Skin epidermis (tissue), 12 donors: Measurements from ENCODE around the gene VPS50.

ENCODE experiments used
- H3K27ac ChIP-seq, 21 experiments: fragments of 200-600 bp; sonication (generic) in 11 of 21; one replicate each; pipeline ENCODE4 v1.5.0; 2020; ENCODE audit warnings: mild to moderate bottlenecking in 3 of 21, inconsistent platforms in 2 of 21, moderate library complexity in 2 of 21
- H3K4me3 ChIP-seq, 7 experiments: fragments of 200-600 bp; sonication (generic) in 2 of 7; one replicate each; pipeline ENCODE4 v1.5.0; 2020; ENCODE audit warnings: inconsistent platforms in 2 of 7, mild to moderate bottlenecking in 2 of 7, moderate library complexity in 1 of 7

The VPS50 gene

GRCh38 chr7:93378131-93378760, 146.1 kb downstream of the VPS50 start:
- no peak overlapping the region for H3K27ac ChIP-seq

DNA sequence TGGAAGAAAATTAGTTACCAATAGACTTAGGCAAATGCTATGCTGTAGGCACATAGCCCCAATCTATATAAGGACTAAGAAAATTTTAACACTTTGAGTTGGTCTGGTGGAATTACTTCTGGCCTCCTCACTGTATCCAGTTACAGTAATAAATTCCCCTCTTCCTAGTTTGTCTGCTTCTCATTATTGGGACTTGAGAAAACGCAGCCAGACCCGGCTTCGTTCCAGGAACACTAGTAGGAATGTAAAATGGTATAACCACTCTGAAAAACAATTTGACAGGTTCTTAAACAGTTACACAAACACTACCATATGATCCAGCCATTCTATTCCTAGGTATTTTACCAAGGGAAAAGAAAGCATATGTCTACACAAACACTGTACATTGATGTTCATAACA, 150.2 kb downstream of the VPS50 start:
- Histone ChIP-seq H3K27ac (no peak overlapping the region), H3K4me3 (no peak overlapping the region)

More at GRCh38 chr7:93378131-93378760, 146.1 kb downstream of the VPS50 start:
- H3K4me3 ChIP-seq, result no peak overlapping the region

GRCh38 chr7:93390660-93391059, 158.5 kb downstream of the VPS50 start:
- Histone ChIP-seq H3K4me3 (no peak overlapping the region), H3K27ac (no peak overlapping the region)

- Histone ChIP-seq H3K27ac (no peak overlapping the region), H3K4me3 (no peak overlapping the region)
These were observed 160.8 kb downstream of the VPS50 start for GRCh38 chr7:93392984-93393383.

DNA sequence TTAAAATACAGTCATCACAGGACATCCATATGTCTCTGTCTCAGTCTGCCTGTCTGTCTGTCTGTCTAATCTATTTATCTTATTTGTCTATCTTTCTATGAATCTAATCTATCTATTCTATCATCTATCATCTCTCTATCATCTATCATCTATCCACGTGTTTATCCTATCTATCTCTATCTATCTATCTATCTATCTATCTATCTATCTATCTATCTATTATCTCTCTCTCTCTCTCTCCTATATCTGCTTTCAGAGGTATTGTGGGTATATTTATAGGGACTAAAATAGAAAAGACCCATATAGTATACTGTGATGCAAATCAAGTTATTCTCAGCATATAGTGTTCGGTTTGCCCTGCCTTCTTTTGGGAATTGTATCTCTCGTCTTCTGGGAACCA, 167.5 kb downstream of the VPS50 start:
- Histone ChIP-seq H3K27ac (no peak overlapping the region), H3K4me3 (no peak overlapping the region)

GRCh38 chr7:93402944-93403343, 170.8 kb downstream of the VPS50 start:
- H3K4me3 ChIP-seq, result no peak overlapping the region
- H3K27ac ChIP-seq, result no peak overlapping the region

DNA sequence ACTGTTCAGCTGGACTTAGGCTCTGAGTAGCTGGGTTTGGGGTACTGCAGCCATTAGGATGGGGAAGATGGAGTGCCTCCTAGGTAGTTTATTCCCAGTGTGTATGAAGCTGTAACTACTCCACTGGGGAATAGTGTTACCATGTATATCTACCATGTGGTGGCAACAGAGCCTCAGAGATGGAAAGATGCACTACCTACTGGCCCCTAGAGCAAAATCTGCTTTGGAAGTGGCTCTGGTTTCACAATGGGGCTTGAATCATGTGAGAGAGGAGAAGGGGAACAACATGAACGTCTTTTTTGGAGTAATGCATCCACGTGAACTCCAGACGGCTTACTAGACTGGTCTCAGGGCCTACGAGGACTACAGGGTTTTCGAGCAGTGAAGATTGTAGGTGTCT, 175.1 kb downstream of the VPS50 start:
- H3K4me3 ChIP-seq, result no peak overlapping the region

DNA sequence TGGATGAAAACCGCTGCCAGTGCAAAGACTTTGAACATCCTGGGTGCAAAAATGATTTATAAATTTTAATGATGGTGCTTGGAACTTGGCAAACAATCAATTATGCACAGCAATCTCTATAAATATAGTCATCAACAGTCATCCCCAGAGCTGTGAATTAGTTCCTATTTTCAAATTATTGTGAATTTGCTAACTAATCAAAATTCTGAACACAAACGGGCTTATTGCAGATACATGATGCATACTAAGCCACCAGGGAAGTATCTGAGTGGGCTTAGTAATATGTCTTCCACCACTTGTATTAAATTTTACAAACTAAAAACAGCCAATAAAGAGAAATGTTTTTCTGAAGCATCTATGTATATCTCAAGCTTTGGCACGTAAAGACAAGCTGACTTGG, 177.2 kb downstream of the VPS50 start:
- no peak overlapping the region for H3K27ac ChIP-seq
- no peak overlapping the region for H3K4me3 ChIP-seq

More for the DNA sequence above, 175.1 kb downstream of the VPS50 start:
- H3K27ac ChIP-seq, result no peak overlapping the region
